Measurements from ENCODE around the gene ATP5F1D. TPM values are rescaled to one million over a fixed set of nuclear protein-coding genes. Genes with fewer than 3 reads are reported as not detected.

The ATP5F1D gene
- total and polyA plus RNA-seq, 2 of the 8 experiments (the other 6 are each of a cell fraction or from before 2014, with no cell fraction given): 174 to 249 TPM

GRCh38 chr19:1259206-1259875 is 17.8 kb downstream of the ATP5F1D start (continued):
- no peak for TF ChIP-seq TCF12 (IDR thresholded peaks at IDR 0.05; ENCODE audit: low read depth, low read length)
- no peak for TF ChIP-seq RBBP5 (IDR thresholded peaks at IDR 0.05; ENCODE audit: borderline replicate concordance, low read depth, low read length)
- TF ChIP-seq USF2 (IDR thresholded peaks at IDR 0.05; ENCODE audit: low read length): no peak
- TF ChIP-seq EZH2 (IDR thresholded peaks at IDR 0.05; ENCODE audit: low read depth, low read length, severe bottlenecking): no peak
- TF ChIP-seq CBX8 (IDR thresholded peaks at IDR 0.05; ENCODE audit: borderline replicate concordance, low read depth, low read length): no peak
- TF ChIP-seq CEBPB (IDR thresholded peaks at IDR 0.05; ENCODE audit: low read depth, low read length): no peak
- no peak for TF ChIP-seq SUZ12 (IDR thresholded peaks at IDR 0.05; ENCODE audit: low read length)
- no peak for TF ChIP-seq SP2 (IDR thresholded peaks at IDR 0.05; ENCODE audit: low read length)
- no peak for TF ChIP-seq SRF (IDR thresholded peaks at IDR 0.05; ENCODE audit: low read depth, low read length)
- peak; percentile 90 for TF ChIP-seq TEAD4 (IDR thresholded peaks at IDR 0.05; ENCODE audit: low read depth, low read length)
- no peak for TF ChIP-seq BRCA1 (IDR thresholded peaks at IDR 0.05; ENCODE audit: low read depth, low read length)
- no peak for TF ChIP-seq YY1 (IDR thresholded peaks at IDR 0.05; ENCODE audit: low read depth, low read length)
- TF ChIP-seq BCL11A (IDR thresholded peaks at IDR 0.05; ENCODE audit: low read depth in 2 of 2, low read length in 2 of 2): no peak
- TF ChIP-seq JUN (IDR thresholded peaks at IDR 0.05; ENCODE audit: low read depth, low read length): no peak
- no peak for TF ChIP-seq NRF1 (IDR thresholded peaks at IDR 0.05; ENCODE audit: low read depth, low read length)
- TF ChIP-seq, protein P1, sequence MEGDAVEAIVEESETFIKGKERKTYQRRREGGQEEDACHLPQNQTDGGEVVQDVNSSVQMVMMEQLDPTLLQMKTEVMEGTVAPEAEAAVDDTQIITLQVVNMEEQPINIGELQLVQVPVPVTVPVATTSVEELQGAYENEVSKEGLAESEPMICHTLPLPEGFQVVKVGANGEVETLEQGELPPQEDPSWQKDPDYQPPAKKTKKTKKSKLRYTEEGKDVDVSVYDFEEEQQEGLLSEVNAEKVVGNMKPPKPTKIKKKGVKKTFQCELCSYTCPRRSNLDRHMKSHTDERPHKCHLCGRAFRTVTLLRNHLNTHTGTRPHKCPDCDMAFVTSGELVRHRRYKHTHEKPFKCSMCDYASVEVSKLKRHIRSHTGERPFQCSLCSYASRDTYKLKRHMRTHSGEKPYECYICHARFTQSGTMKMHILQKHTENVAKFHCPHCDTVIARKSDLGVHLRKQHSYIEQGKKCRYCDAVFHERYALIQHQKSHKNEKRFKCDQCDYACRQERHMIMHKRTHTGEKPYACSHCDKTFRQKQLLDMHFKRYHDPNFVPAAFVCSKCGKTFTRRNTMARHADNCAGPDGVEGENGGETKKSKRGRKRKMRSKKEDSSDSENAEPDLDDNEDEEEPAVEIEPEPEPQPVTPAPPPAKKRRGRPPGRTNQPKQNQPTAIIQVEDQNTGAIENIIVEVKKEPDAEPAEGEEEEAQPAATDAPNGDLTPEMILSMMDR (IDR thresholded peaks at IDR 0.05; ENCODE audit: control extremely low read depth in 1 of 3, insufficient read depth in 1 of 3, low read depth in 1 of 3, low read length in 3 of 3): no peak
- TF ChIP-seq BACH1 (IDR thresholded peaks at IDR 0.05; ENCODE audit: low read length): no peak
- TF ChIP-seq, protein P2, sequence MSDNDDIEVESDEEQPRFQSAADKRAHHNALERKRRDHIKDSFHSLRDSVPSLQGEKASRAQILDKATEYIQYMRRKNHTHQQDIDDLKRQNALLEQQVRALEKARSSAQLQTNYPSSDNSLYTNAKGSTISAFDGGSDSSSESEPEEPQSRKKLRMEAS (IDR thresholded peaks at IDR 0.05): peak; percentile 17; the same call in 1 of the 2 replicates
- TF ChIP-seq KDM1A (IDR thresholded peaks at IDR 0.05; ENCODE audit: borderline replicate concordance, low read length): no peak
- TF ChIP-seq FOSL1 (IDR thresholded peaks at IDR 0.05; ENCODE audit: insufficient read depth, low read depth, low read length): no peak
- 0 out of 2 replicates have a peak, but pooled peaks have one; percentile 8 for TF ChIP-seq RXRA (IDR thresholded peaks at IDR 0.05; ENCODE audit: insufficient read depth, low read depth, low read length)
- TF ChIP-seq POLR2A (IDR thresholded peaks at IDR 0.05; ENCODE audit: control extremely low read depth in 1 of 2, low read depth in 2 of 2, low read length in 2 of 2): peak; percentile 73 to 96
- no peak for TF ChIP-seq SP1 (IDR thresholded peaks at IDR 0.05; ENCODE audit: low read depth, low read length)

Data from H1 (cell line).